Fibroblast of villous mesenchyme (primary cell): Measurements from ENCODE around the gene ADGRF1. TPM values are rescaled to one million over a fixed set of nuclear protein-coding genes. Genes with fewer than 3 reads are reported as not detected.
A peak's percentile ranks its signal among the peaks of the same experiment; 100 is the strongest.

Source experiments
- DNase-seq: peaks from one replicate; pipeline ENCODE4 v3.0.0-alpha.2; 2010; ENCODE audit warnings: low read depth
- H3K4me3 ChIP-seq: 2 replicates; pipeline ENCODE4 v1.5.1; 2011; ENCODE audit warnings: low read depth, mild to moderate bottlenecking, low read length
- CTCF ChIP-seq: IDR thresholded peaks from 2 replicates; pipeline ENCODE4 v1.5.1; 2012; ENCODE audit warnings: low read depth, mild to moderate bottlenecking, low read length; ENCODE audit not compliant: insufficient read depth
- total RNA-seq: library from RNA; depleted of rRNA; stranded (reverse); fragments of >200 nt; gene quantifications from 2 replicates; pipeline ENCODE4 v1.2.3, GENCODE V29; 2012

Gene ADGRF1
- total RNA-seq, 1 donor = under 0.01 TPM

GRCh38 chr6:47047479-47048407 lies 5.6 kb upstream of the ADGRF1 start:
- DNase-seq = peak; percentile 83
- H3K4me3 ChIP-seq = no peak overlapping the region
- peak; percentile 79 for TF ChIP-seq CTCF

GRCh38 chr6:47047097-47047478 lies 5.0 kb upstream of the ADGRF1 start:
- no peak for TF ChIP-seq CTCF
- no peak overlapping the region for H3K4me3 ChIP-seq
- no peak for DNase-seq

GRCh38 chr6:47044397-47044796 lies 2.3 kb upstream of the ADGRF1 start:
- no peak for TF ChIP-seq CTCF
- DNase-seq = no peak
- H3K4me3 ChIP-seq = no peak overlapping the region

- H3K4me3 ChIP-seq = no peak overlapping the region
- TF ChIP-seq CTCF = no peak
- DNase-seq = no peak
Observed at GRCh38 chr6:47043286-47043685, 1.2 kb upstream of the ADGRF1 start.

- TF ChIP-seq CTCF = no peak
- DNase-seq = no peak
- no peak overlapping the region for H3K4me3 ChIP-seq
Observed at GRCh38 chr6:47041741-47042140, 391 bp downstream of the ADGRF1 start.

GRCh38 chr6:47034926-47035325 lies 7.2 kb downstream of the ADGRF1 start:
- no peak for TF ChIP-seq CTCF
- no peak overlapping the region for H3K4me3 ChIP-seq
- peak; percentile 84 for DNase-seq
